SK-N-SH treated with all-trans-retinoic acid at 6 μM for 48 hours (cell line): ENCODE measurements around the gene STPG3.

ENCODE experiments used
- ATAC-seq: fragments of 200-7000 bp; cut with Tn5 transposase; 3 replicates; pipeline ENCODE4 v1.9.1; 2020; ENCODE audit warnings: mild to moderate bottlenecking, moderate library complexity
- ARNTL ChIP-seq: fragments of 450-650 bp; formaldehyde crosslinking; IDR thresholded peaks from 2 replicates; pipeline ENCODE4 v1.5.0; 2020; ENCODE audit warnings: low read depth, mild to moderate bottlenecking, moderate library complexity, borderline replicate concordance
- ESRRG ChIP-seq: fragments of 250-450 bp; sonication (Bioruptor Pico); IDR thresholded peaks from 2 replicates; pipeline ENCODE4 v1.6.1; 2021; ENCODE audit warnings: mild to moderate bottlenecking
- GLIS3 ChIP-seq: fragments of 250-450 bp; sonication (Bioruptor Pico); IDR thresholded peaks from 2 replicates; pipeline ENCODE4 v1.5.0; 2020; ENCODE audit warnings: mild to moderate bottlenecking, moderate library complexity
- ISL1 ChIP-seq: fragments of 250-450 bp; sonication (Bioruptor Pico); IDR thresholded peaks from 2 replicates; pipeline ENCODE4 v2.1.2; 2022; ENCODE audit warnings: mild to moderate bottlenecking, moderate library complexity
- OSR1 ChIP-seq: fragments of 250-450 bp; sonication (Bioruptor Pico); IDR thresholded peaks from 2 replicates; pipeline ENCODE4 v1.8.0; 2022; ENCODE audit warnings: moderate library complexity, mild to moderate bottlenecking, inconsistent platforms
- POU6F1 ChIP-seq: fragments of 250-450 bp; sonication (Bioruptor Pico); IDR thresholded peaks from 2 replicates; pipeline ENCODE4 v1.8.0; 2021; ENCODE audit warnings: low read depth, mild to moderate bottlenecking, moderate library complexity, borderline replicate concordance
- PPARA ChIP-seq: fragments of 250-450 bp; sonication (Bioruptor Pico); IDR thresholded peaks from 2 replicates; pipeline ENCODE4 v1.5.0; 2020; ENCODE audit warnings: mild to moderate bottlenecking, borderline replicate concordance
- RARB ChIP-seq: fragments of 250-450 bp; sonication (Bioruptor Pico); IDR thresholded peaks from 2 replicates; pipeline ENCODE4 v1.8.0; 2021; ENCODE audit warnings: mild to moderate bottlenecking, moderate library complexity
- SNAI2 ChIP-seq: fragments of 250-450 bp; sonication (Bioruptor Pico); IDR thresholded peaks from 2 replicates; pipeline ENCODE4 v1.5.0; 2020; ENCODE audit warnings: mild to moderate bottlenecking, moderate library complexity
- TOX ChIP-seq: fragments of 250-450 bp; sonication (Bioruptor Pico); IDR thresholded peaks from 2 replicates; pipeline ENCODE4 v1.8.0; 2021; ENCODE audit warnings: mild to moderate bottlenecking, moderate library complexity, borderline replicate concordance
- ZC3H10 ChIP-seq: fragments of 250-450 bp; sonication (Bioruptor Pico); IDR thresholded peaks from 2 replicates; pipeline ENCODE4 v1.5.1; 2021; ENCODE audit warnings: mild to moderate bottlenecking, moderate library complexity
- ZFP3 ChIP-seq: fragments of 250-450 bp; sonication (Bioruptor Pico); IDR thresholded peaks from 2 replicates; pipeline ENCODE4 v1.5.0; 2020; ENCODE audit warnings: mild to moderate bottlenecking, moderate library complexity
- ZNF565 ChIP-seq: fragments of 450-650 bp; formaldehyde crosslinking; conservative IDR thresholded peaks from 2 replicates; pipeline ENCODE4 v1.5.0; 2020; ENCODE audit warnings: low read depth, mild to moderate bottlenecking, moderate library complexity
- ZNF70 ChIP-seq: fragments of 450-650 bp; formaldehyde crosslinking; IDR thresholded peaks from 2 replicates; pipeline ENCODE4 v1.5.0; 2020; ENCODE audit warnings: mild to moderate bottlenecking, moderate library complexity
- ZNF8 ChIP-seq: fragments of 450-650 bp; formaldehyde crosslinking; IDR thresholded peaks from 2 replicates; pipeline ENCODE4 v1.5.0; 2020; ENCODE audit warnings: mild to moderate bottlenecking, moderate library complexity
- TF ChIP-seq, protein P1 (sequence below): fragments of 250-450 bp; sonication (Bioruptor Pico); IDR thresholded peaks from 2 replicates; pipeline ENCODE4 v1.8.0; 2020; ENCODE audit warnings: mild to moderate bottlenecking, moderate library complexity, borderline replicate concordance
- TF ChIP-seq, protein P2 (sequence below): fragments of 250-450 bp; sonication (Bioruptor Pico); IDR thresholded peaks from 2 replicates; pipeline ENCODE4 v1.5.1; 2020; ENCODE audit warnings: low read depth, mild to moderate bottlenecking, moderate library complexity
- TF ChIP-seq, protein P3 (sequence below): fragments of 250-450 bp; sonication (Bioruptor Pico); IDR thresholded peaks from 2 replicates; pipeline ENCODE4 v1.5.0; 2020; ENCODE audit warnings: mild to moderate bottlenecking, moderate library complexity
- TF ChIP-seq, protein P4 (sequence below): fragments of 250-450 bp; sonication (Bioruptor Pico); IDR thresholded peaks from 2 replicates; pipeline ENCODE4 v1.5.1; 2021; ENCODE audit warnings: mild to moderate bottlenecking, moderate library complexity

STPG3 gene

GRCh38 chr9:137212520-137212919 lies 38.6 kb upstream of the STPG3 start (continued):
- TF ChIP-seq ZNF8 (no peak), RARB (no peak)
- TF ChIP-seq, all 23 proteins: peak for 0

DNA sequence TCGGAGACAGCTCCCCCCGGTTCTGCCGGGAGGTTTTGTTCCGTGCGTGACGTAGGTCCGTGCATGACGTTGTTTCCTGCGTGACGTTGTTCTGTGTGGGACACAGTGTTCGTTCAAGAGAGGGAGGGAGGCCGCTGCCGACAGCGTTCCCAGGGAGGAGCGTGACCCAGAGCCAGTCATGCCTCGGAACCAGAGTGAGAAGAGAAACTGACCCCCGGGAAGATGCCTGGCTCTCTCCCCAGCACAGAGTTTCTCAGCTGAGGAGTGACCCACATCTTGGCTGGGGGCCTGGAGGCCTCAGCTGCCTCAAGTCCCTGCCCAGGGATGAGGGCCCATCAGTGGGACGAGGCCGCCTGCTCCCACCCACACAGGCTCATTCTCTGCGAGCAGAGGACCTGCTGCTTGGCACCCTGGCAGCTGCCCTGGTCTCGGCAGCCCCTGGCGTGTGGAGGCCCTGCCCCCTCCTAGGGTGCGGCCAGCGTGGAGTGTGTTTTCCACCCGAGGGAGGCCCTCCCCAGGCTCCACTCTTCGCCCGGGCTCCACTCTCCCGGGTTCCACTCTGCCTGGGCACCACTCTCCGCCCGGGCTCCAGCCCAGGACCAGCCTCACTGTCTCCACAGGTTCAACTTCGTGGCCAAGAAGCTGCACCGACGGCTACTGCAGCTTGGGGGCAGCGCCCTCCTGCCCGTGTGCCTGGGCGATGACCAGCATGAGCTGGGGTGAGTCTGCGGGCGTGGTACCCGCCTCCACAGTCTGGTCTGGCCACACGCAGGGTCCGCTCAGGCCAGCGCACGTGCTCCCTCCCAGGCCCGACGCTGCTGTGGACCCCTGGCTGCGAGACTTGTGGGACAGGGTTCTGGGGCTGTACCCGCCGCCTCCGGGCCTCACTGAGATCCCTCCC lies 37.7 kb upstream of the STPG3 start:
- peak; percentile 16 for ATAC-seq

DNA sequence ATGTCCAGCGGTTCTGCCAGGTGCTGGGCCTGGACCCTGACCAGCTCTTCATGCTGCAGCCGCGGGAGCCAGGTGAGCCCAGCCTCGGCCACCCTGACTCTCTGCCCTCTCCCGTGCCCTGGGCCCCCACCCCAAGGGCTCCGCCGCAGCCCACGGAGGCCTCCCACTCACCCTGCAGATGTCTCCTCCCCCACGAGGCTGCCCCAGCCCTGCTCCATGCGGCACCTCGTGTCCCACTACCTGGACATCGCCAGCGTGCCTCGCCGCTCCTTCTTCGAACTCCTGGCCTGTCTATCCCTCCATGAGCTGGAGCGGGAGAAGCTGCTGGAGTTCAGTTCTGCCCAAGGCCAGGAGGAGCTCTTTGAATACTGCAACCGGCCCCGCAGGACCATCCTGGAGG lies 36.5 kb upstream of the STPG3 start:
- ATAC-seq, result no peak
- TF ChIP-seq ESRRG (CRISPR knock-in tag), result no peak
- TF ChIP-seq ZNF70 (CRISPR knock-in tag), result no peak
- no peak for TF ChIP-seq ISL1 (CRISPR knock-in tag)
- TF ChIP-seq, protein P1, sequence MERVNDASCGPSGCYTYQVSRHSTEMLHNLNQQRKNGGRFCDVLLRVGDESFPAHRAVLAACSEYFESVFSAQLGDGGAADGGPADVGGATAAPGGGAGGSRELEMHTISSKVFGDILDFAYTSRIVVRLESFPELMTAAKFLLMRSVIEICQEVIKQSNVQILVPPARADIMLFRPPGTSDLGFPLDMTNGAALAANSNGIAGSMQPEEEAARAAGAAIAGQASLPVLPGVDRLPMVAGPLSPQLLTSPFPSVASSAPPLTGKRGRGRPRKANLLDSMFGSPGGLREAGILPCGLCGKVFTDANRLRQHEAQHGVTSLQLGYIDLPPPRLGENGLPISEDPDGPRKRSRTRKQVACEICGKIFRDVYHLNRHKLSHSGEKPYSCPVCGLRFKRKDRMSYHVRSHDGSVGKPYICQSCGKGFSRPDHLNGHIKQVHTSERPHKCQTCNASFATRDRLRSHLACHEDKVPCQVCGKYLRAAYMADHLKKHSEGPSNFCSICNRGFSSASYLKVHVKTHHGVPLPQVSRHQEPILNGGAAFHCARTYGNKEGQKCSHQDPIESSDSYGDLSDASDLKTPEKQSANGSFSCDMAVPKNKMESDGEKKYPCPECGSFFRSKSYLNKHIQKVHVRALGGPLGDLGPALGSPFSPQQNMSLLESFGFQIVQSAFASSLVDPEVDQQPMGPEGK (CRISPR knock-in tag), result no peak
- no peak for TF ChIP-seq TOX
- TF ChIP-seq, protein P2, sequence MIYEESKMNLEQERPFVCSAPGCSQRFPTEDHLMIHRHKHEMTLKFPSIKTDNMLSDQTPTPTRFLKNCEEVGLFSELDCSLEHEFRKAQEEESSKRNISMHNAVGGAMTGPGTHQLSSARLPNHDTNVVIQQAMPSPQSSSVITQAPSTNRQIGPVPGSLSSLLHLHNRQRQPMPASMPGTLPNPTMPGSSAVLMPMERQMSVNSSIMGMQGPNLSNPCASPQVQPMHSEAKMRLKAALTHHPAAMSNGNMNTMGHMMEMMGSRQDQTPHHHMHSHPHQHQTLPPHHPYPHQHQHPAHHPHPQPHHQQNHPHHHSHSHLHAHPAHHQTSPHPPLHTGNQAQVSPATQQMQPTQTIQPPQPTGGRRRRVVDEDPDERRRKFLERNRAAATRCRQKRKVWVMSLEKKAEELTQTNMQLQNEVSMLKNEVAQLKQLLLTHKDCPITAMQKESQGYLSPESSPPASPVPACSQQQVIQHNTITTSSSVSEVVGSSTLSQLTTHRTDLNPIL (CRISPR knock-in tag), result no peak

More for the DNA sequence above, 37.7 kb upstream of the STPG3 start:
- TF ChIP-seq, protein P3, sequence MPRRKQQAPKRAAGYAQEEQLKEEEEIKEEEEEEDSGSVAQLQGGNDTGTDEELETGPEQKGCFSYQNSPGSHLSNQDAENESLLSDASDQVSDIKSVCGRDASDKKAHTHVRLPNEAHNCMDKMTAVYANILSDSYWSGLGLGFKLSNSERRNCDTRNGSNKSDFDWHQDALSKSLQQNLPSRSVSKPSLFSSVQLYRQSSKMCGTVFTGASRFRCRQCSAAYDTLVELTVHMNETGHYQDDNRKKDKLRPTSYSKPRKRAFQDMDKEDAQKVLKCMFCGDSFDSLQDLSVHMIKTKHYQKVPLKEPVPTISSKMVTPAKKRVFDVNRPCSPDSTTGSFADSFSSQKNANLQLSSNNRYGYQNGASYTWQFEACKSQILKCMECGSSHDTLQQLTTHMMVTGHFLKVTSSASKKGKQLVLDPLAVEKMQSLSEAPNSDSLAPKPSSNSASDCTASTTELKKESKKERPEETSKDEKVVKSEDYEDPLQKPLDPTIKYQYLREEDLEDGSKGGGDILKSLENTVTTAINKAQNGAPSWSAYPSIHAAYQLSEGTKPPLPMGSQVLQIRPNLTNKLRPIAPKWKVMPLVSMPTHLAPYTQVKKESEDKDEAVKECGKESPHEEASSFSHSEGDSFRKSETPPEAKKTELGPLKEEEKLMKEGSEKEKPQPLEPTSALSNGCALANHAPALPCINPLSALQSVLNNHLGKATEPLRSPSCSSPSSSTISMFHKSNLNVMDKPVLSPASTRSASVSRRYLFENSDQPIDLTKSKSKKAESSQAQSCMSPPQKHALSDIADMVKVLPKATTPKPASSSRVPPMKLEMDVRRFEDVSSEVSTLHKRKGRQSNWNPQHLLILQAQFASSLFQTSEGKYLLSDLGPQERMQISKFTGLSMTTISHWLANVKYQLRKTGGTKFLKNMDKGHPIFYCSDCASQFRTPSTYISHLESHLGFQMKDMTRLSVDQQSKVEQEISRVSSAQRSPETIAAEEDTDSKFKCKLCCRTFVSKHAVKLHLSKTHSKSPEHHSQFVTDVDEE (CRISPR knock-in tag), result no peak
- TF ChIP-seq GLIS3, result no peak
- TF ChIP-seq PPARA, result no peak
- TF ChIP-seq ISL1 (CRISPR knock-in tag), result no peak
- TF ChIP-seq, protein P1 (CRISPR knock-in tag), result no peak
- TF ChIP-seq ZNF8, result no peak

DNA sequence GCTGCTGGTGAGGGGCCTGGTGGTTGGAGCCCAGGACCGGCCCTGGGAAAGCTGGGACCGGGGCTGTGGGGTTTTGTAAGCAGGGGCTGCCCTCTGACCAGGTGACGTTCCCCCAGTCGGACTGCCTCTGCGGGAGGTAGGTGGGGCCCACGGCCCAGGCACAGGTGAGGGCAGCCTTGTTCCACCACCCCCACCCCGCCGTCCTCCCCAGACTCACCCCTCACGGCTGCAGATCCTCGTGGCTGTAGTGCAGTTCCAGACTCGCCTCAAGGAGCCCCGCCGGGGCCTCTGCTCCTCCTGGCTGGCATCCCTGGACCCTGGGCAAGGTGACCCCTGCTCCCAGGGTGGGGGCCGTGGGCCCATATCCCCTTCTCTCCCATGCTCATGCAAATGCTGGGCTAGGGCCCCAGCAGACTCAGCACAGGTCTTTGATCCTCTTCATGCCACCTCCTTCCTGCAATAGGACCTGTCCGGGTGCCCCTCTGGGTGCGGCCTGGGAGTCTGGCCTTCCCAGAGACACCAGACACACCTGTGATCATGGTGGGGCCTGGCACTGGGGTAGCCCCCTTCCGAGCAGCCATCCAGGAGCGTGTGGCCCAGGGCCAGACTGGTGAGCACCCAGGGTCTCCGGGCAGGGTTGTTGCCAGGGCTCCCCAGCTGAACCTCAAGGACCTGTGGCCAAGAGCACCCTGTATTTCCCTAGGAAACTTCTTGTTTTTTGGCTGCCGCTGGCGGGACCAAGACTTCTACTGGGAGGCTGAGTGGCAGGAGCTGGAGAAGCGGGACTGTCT lies 35.7 kb upstream of the STPG3 start:
- no peak for ATAC-seq
- TF ChIP-seq OSR1 (CRISPR knock-in tag), result no peak
- TF ChIP-seq ISL1 (CRISPR knock-in tag), result no peak
- TF ChIP-seq ZC3H10 (CRISPR knock-in tag), result no peak
- TF ChIP-seq ZFP3 (CRISPR knock-in tag), result no peak
- no peak for TF ChIP-seq ARNTL (CRISPR knock-in tag)
- no peak for TF ChIP-seq ESRRG (CRISPR knock-in tag)
- TF ChIP-seq, protein P3 (CRISPR knock-in tag), result no peak
- no peak for TF ChIP-seq POU6F1 (CRISPR knock-in tag)
- no peak for TF ChIP-seq PPARA
- TF ChIP-seq SNAI2 (CRISPR knock-in tag), result no peak
- no peak for TF ChIP-seq GLIS3
- TF ChIP-seq ZNF565 (CRISPR knock-in tag), result no peak
- no peak for TF ChIP-seq RARB
- TF ChIP-seq, protein P4, sequence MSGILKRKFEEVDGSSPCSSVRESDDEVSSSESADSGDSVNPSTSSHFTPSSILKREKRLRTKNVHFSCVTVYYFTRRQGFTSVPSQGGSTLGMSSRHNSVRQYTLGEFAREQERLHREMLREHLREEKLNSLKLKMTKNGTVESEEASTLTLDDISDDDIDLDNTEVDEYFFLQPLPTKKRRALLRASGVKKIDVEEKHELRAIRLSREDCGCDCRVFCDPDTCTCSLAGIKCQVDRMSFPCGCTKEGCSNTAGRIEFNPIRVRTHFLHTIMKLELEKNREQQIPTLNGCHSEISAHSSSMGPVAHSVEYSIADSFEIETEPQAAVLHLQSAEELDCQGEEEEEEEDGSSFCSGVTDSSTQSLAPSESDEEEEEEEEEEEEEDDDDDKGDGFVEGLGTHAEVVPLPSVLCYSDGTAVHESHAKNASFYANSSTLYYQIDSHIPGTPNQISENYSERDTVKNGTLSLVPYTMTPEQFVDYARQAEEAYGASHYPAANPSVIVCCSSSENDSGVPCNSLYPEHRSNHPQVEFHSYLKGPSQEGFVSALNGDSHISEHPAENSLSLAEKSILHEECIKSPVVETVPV (CRISPR knock-in tag), result no peak
